ENCODE results near the gene DDA1. TPM values are rescaled to one million over a fixed set of nuclear protein-coding genes. Genes with fewer than 3 reads are reported as not detected.
"Not testable (repeated sequence)": the region's sequence is repeated elsewhere in the genome, so short reads cannot be mapped to it uniquely, and the experiment has no call there.

DDA1 gene
- 10 to 100 TPM; 30.7 to 33.9 TPM for total RNA-seq
- long read RNA-seq, donor 1, full-length matches to known transcripts: 6 of 10 reads
- long read RNA-seq, donor 1, partial matches to known transcripts: 0 of 10 reads
- long read RNA-seq, donor 1, other reads (novel, unspliced or antisense): 4 of 10 reads
- long read RNA-seq, donor 2, full-length matches to known transcripts: 16 of 29 reads
- long read RNA-seq, donor 2, partial matches to known transcripts: 0 of 29 reads
- long read RNA-seq, donor 2, other reads (novel, unspliced or antisense): 13 of 29 reads

DNA sequence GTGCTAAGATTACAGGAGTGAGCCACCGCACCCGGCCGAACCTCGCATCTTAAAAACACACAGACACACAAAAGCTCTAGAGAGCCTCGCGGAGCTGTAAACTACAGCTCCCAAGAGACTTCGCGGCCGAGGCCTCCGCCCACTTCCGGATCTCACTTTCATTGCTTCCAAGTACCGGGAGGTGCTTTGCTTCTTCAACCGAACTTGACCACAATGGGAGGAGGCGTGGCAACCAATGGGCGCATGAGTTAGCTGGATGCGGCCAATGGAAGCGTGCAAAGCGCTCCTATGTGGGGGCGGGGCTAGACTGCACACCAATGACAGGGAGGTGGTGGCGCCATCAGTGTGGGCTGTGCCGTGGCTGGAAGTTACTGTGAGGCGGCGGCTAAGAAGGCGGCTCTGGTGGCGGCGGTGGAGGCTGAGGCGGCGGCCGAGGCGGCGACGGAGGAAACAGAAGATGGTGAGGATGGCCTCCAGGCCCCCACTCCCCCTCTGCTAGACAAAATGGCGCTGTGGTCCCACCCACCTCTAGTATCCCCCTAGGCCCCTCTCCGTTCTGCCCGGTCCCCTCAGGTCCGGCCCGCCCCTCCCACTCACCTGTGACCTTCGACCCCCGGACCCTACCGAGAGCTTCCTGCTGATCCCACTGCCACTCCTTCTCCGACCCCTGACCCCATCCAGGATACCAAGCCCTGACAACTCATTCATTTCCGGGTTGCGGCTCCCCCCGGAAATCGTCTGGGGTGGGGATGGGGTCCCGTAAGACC, at the start of gene DDA1:
DDA1 (plus strand) TSS at position 366 of the 767 bp plus-strand sequence; CDS start at position 458, 92 bp downstream.
- intact Hi-C loops (cut with DNase I): no loop called here
- DNase-seq (ENCODE audit: low spot score): peak; percentile 100

DNA sequence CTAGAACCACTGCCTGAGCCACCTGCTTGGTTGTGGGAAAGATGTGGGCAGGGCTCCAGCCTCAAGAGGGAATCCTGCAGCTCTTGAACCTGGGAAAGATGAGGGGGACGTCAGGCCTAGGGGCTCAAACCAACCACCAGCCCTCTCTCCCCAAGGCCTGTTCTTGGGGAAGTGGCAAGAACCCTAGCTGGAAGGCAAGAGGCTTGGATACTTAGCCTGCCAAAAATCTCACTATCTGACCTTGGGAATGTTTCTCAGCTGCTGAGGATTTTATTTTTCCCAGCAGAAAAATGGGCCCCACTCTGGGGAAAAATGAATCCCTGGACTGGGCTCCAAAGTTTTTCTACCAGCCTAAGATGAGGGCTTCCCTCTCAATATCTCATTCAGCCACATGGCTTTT, 49.4 kb upstream of the DDA1 start:
- DNase-seq (ENCODE audit: low spot score): no peak
- intact Hi-C loops (cut with DNase I): no loop called here

- DNase-seq (ENCODE audit: low spot score): peak; percentile 93
- intact Hi-C loops (cut with DNase I): no loop called here
Measured at GRCh38 chr19:17260842-17261325, 48.5 kb upstream of the DDA1 start.

GRCh38 chr19:17262557-17262956, 46.8 kb upstream of the DDA1 start:
- DNase-seq (ENCODE audit: low spot score): no peak
- intact Hi-C loops (cut with DNase I): no loop called here

DNA sequence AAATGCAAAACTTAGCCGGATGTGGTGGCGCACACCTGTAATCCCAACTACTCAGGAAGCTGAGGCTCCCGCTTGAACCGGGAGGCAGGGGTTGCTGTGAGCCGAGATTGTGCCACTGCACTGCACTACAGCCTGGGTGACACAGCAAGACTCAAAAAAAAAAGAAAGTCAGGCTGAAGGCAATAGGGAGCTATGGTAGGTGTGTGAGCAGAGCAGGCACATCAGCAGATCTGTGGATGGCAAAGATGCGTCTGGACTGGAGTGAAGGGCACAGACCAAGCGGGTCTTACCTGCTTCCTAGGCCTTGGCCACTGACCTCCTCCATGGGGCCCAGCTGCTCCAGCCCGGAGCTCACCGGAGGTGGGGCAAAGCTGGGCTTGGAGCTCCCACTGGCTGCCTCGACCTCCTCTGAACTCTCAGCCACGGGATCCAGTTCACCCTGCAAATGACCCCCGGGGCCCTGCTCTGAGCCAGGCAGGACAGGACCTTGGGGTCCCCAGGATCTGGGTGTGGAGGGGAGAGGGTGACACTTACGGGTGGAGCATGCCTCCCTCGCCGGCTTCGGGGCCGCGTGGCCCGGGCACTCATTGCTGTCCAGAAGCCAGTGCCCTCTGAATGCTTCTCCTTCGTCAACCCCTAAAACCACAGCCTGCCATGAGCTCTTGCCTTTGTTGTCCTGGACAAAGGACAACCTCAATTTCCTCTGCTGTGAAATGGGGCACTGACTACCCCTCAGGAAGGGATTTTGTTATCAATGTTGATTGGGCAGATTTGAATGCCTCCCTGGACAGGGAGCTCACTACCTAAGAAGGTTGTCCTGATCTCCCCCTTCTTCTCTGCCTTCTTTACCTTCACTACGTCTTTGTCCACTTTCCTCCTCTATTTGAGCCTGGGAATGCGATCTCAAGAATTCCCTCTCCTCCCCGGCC, 45.4 kb upstream of the DDA1 start:
- intact Hi-C loops (cut with DNase I): no loop called here
- DNase-seq (ENCODE audit: low spot score): no peak

- intact Hi-C loops (cut with DNase I): no loop called here
- no peak for DNase-seq (ENCODE audit: low spot score)
Measured at GRCh38 chr19:17264641-17264979, 44.8 kb upstream of the DDA1 start, which contains the start of gene USHBP1. Gene USHBP1, minus strand, starts transcription at chr19:17264745. Its CDS starts 446 bp downstream, at chr19:17264299.

- no peak for DNase-seq (ENCODE audit: low spot score)
- intact Hi-C loops (cut with DNase I): no loop called here
Measured at GRCh38 chr19:17266026-17266425, 43.3 kb upstream of the DDA1 start.

- intact Hi-C loops (cut with DNase I): no loop called here
Measured at GRCh38 chr19:17266589-17266974, 42.8 kb upstream of the DDA1 start.

GRCh38 chr19:17266975-17267788, 42.2 kb upstream of the DDA1 start, which contains the start of gene BABAM1:
Gene BABAM1, plus strand, starts transcription at chr19:17267443. Its CDS starts 1,364 bp downstream, at chr19:17268807.
- intact Hi-C loops (cut with DNase I): no loop called here
- DNase-seq (ENCODE audit: low spot score): peak; percentile 97

More at GRCh38 chr19:17266589-17266974, 42.8 kb upstream of the DDA1 start:
- no peak for DNase-seq (ENCODE audit: low spot score)

- DNase-seq (ENCODE audit: low spot score): no peak
- intact Hi-C loops (cut with DNase I): no loop called here
Measured at GRCh38 chr19:17268754-17269153, 40.6 kb upstream of the DDA1 start.

GRCh38 chr19:17274892-17275291, 34.5 kb upstream of the DDA1 start:
- DNase-seq (ENCODE audit: low spot score); intact Hi-C loops (cut with DNase I): not testable (repeated sequence)

DNA sequence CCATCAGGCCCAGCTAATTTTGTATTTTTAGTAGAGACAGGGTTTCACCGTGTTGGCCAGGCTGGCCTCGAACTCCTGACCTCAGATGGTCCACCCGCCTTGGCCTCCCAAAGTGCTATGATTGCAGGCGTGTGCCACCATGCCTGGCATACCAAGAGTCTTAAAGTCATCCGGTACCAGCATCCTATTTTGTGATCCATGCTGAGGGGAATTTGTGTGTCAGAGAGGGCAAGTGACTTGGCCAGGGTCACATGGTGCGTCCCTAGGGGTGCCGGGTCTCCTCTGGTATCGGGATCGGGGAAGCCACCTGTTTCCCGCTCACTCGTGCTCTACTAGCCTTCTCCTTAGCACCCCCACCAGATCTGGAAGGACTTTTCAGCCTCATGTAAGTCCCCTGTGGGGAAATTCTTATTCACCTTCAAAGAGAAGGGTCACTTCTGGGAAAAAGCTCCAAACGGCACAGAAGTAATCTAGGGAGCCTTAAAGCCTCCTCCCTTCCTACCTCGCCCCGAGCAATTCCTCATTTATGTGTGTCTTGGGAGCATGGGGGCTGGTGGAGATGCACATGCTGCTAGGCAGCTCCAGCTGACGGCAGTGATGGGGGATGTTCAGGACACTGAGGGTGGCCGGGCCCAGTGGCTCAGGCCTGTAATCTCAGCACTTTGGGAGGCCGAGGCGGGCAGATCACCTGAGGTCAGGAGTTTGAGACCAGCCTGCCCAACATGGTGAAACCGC, 33.8 kb upstream of the DDA1 start:
- intact Hi-C loops (cut with DNase I): no loop called here
- DNase-seq (ENCODE audit: low spot score): no peak

DNA sequence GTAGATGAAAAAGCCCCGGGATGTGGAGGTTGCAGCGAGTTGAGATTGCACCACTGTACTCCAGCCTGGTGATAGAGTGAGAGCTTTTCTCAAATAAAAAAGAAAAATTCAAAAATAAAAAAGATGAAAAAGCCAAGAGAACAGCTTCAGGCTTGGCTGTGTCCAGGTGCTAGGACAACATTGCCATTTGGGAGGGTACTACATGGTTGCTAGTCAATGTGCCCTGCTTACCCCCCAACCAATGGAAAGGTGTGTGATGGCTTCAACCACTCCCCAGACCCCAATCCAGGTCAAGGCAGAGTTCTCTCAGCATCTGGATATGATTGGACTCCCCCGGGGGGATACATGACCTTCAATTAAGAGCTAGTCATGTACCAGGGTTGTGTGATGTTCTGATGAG, 29.9 kb upstream of the DDA1 start:
- no peak for DNase-seq (ENCODE audit: low spot score)
- intact Hi-C loops (cut with DNase I): no loop called here

DNA sequence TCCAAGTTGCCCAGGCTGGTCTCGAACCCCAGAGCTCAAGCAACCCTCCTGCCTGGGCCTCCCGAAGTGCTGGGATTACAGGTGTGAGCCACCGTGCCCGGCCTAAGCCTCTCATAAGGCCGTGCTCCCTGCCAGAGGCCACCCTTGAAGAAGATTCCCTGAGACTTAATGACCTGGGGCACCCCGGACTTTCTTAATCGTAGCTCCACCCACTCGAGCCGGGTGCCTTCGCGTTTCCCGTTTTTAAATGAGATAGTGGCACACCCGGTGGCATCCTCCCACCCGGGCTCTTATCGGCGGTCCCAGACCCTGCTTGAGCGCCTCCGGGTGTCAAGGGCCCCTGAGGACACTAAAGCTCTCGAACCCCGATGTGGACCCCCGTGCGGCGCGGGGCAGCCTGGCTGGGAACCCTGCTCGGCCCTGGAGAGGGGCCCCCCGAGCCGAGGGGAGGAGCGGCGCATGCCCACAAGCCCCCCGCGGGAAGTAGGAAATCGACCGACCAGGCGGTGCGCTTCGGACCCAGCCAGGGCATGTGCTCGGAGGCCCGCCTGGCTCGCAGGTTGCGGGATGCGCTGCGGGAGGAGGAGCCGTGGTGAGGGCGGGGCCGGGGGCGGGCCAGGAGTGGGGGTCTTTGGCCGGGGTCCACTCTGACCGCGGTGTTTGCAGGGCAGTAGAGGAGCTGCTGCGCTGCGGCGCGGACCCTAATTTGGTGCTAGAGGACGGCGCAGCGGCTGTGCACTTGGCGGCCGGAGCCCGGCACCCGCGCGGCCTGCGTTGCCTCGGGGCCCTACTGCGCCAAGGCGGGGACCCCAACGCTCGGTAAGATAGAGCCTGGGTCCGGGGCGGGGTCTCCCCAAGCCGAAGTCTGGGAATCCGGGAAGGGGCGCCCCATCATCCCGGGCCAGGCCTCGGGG, 27.7 kb upstream of the DDA1 start, which contains the start of gene ANKLE1:
ANKLE1 (plus strand) TSS at position 511 of the 914 bp plus-strand sequence; CDS start at position 531, 20 bp downstream.
- intact Hi-C loops (cut with DNase I): loop anchor here (5.0 kb wide), 2 partner anchors 74 to 209 kb away; no protein-coding TSS in a partner anchor
- DNase-seq (ENCODE audit: low spot score): peak; percentile 84

DNA sequence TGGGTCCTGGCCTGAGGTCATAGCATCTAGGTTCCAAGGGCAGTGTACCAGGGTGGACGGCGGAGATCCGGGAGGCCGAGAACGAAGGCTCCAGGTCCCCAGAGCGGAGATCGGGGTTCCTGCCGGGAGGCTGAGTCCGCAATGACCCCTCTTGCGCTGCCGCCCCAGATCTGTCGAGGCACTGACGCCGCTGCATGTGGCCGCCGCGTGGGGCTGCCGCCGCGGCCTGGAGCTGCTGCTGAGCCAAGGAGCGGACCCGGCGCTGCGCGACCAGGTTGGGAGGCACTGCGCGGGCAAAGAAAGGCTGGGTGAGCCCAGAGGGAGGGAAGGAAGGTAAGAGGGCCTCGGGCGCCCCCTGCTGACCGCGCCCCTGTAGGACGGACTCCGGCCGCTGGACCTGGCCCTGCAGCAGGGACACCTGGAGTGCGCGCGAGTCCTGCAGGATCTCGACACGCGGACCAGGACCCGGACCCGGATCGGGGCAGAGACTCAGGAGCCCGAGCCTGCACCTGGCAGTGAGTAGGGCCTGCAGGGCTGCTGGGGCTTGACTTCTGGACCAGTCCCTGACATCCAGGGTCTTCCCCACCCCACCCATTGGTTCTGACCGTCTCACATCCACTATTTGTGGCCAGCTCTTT, 26.8 kb upstream of the DDA1 start:
- intact Hi-C loops (cut with DNase I): loop anchor here (5.0 kb wide), 2 partner anchors 75 to 210 kb away; no protein-coding TSS in a partner anchor
- DNase-seq (ENCODE audit: low spot score): peak; percentile 95

- DNase-seq (ENCODE audit: low spot score): no peak
- intact Hi-C loops (cut with DNase I): loop anchor here (5.0 kb wide), 2 partner anchors 76 to 211 kb away; no protein-coding TSS in a partner anchor
Measured at GRCh38 chr19:17283504-17283996, 25.8 kb upstream of the DDA1 start.

Measured in posterior vena cava (tissue), 2 donors.